COLO668 (cell line): ENCODE data around the gene ZER1.
"Not testable (repeated sequence)": the region's sequence is repeated elsewhere in the genome, so short reads cannot be mapped to it uniquely, and the experiment has no call there.

Source experiments
- DNase-seq: peaks from one replicate; lab custom pipeline; 2025; ENCODE audit not compliant: unreplicated experiment; lab: John Stamatoyannopoulos, UW

Gene ZER1

GRCh38 chr9:128696923-128697707 is 74.6 kb downstream of the ZER1 start:
- no peak for DNase-seq

- no peak for DNase-seq
Observed at GRCh38 chr9:128694344-128694743, 77.4 kb downstream of the ZER1 start.

- DNase-seq, result not testable (repeated sequence)
Observed at GRCh38 chr9:128693738-128694137, 78.0 kb downstream of the ZER1 start.

- DNase-seq, result no peak
Observed at GRCh38 chr9:128690684-128691034, 81.1 kb downstream of the ZER1 start.

- DNase-seq, result peak; percentile 49
Observed at GRCh38 chr9:128689820-128690683, 81.7 kb downstream of the ZER1 start.

- DNase-seq, result peak; percentile 87
Observed at GRCh38 chr9:128689293-128689774, 82.4 kb downstream of the ZER1 start.

- peak; percentile 98 for DNase-seq
Observed at GRCh38 chr9:128688501-128689292, 83.0 kb downstream of the ZER1 start, which contains the start of gene SET. TSS of gene SET (plus strand) at chr9:128689222. CDS start at chr9:128689583, 361 bp downstream.

- no peak for DNase-seq
Observed at GRCh38 chr9:128687453-128687852, 84.3 kb downstream of the ZER1 start.

GRCh38 chr9:128685636-128686489 is 85.9 kb downstream of the ZER1 start:
- no peak for DNase-seq

- peak; percentile 84 for DNase-seq
Observed at GRCh38 chr9:128684325-128685199, 87.2 kb downstream of the ZER1 start.

GRCh38 chr9:128684065-128684324 is 87.7 kb downstream of the ZER1 start:
- no peak for DNase-seq

GRCh38 chr9:128683340-128684064 is 88.2 kb downstream of the ZER1 start:
- peak; percentile 61 for DNase-seq
